NCI-H1092 (cell line): ENCODE data around the gene SALL2.
"Not testable (repeated sequence)": the region's sequence is repeated elsewhere in the genome, so short reads cannot be mapped to it uniquely, and the experiment has no call there.

Source experiments
- DNase-seq: peaks from one replicate; lab custom pipeline; 2025; lab: John Stamatoyannopoulos, UW

Gene SALL2

GRCh38 chr14:21525962-21526671 is at the start of gene SALL2:
Gene SALL2, minus strand, starts transcription at chr14:21526346. Its CDS starts 219 bp downstream, at chr14:21526127.
- DNase-seq, result peak; percentile 96

- no peak for DNase-seq
Observed at GRCh38 chr14:21575661-21576060, 49.5 kb upstream of the SALL2 start.

- DNase-seq, result no peak
Observed at GRCh38 chr14:21572604-21573003, 46.5 kb upstream of the SALL2 start.

- DNase-seq, result no peak
Observed at GRCh38 chr14:21558703-21559170, 32.6 kb upstream of the SALL2 start.

GRCh38 chr14:21557084-21557901 is 31.1 kb upstream of the SALL2 start:
- DNase-seq, result peak; percentile 92

GRCh38 chr14:21556378-21557083 is 30.4 kb upstream of the SALL2 start:
- DNase-seq, result no peak

- no peak for DNase-seq
Observed at GRCh38 chr14:21553266-21553665, 27.1 kb upstream of the SALL2 start.

- DNase-seq, result not testable (repeated sequence)
Observed at GRCh38 chr14:21544588-21544987, 18.4 kb upstream of the SALL2 start.

GRCh38 chr14:21543963-21544362 is 17.8 kb upstream of the SALL2 start:
- DNase-seq, result no peak

GRCh38 chr14:21543521-21543960 is 17.4 kb upstream of the SALL2 start:
- peak; percentile 14 for DNase-seq

- DNase-seq, result no peak
Observed at GRCh38 chr14:21541413-21542074, 15.4 kb upstream of the SALL2 start.

GRCh38 chr14:21539189-21539940 is 13.2 kb upstream of the SALL2 start:
- DNase-seq, result no peak

- DNase-seq, result no peak
Observed at GRCh38 chr14:21537090-21537424, 10.9 kb upstream of the SALL2 start.

GRCh38 chr14:21536418-21537089 is 10.4 kb upstream of the SALL2 start:
- no peak for DNase-seq

- DNase-seq, result no peak
Observed at GRCh38 chr14:21535545-21536417, 9.6 kb upstream of the SALL2 start.

- no peak for DNase-seq
Observed at GRCh38 chr14:21534576-21534975, 8.4 kb upstream of the SALL2 start.

- DNase-seq, result no peak
Observed at GRCh38 chr14:21533294-21533693, 7.1 kb upstream of the SALL2 start.

- no peak for DNase-seq
Observed at GRCh38 chr14:21529515-21529914, 3.4 kb upstream of the SALL2 start.
